DND-41 (cell line): ENCODE measurements around the gene SLC2A9.

Source experiments
- ATAC-seq: fragments of 200-7000 bp; cut with Tn5 transposase; 3 replicates; pipeline ENCODE4 v1.9.1; 2021; ENCODE audit warnings: low read depth; ENCODE audit not compliant: insufficient read depth
- DNase-seq: peaks from one replicate; pipeline ENCODE4 v3.0.0-alpha.2; 2020
- H2AFZ ChIP-seq: 2 replicates; pipeline ENCODE4 v1.6.0; 2012; ENCODE audit warnings: low read depth, low read length
- H3K27ac ChIP-seq: 2 replicates; pipeline ENCODE4 v1.5.1; 2012; ENCODE audit warnings: low read length, inconsistent platforms
- H3K27me3 ChIP-seq: fragments of 200-600 bp; sonication (generic); 2 replicates; pipeline ENCODE4 v1.6.0; 2012; ENCODE audit warnings: low read length, mild to moderate bottlenecking, inconsistent platforms; ENCODE audit not compliant: insufficient read depth, poor library complexity
- H3K36me3 ChIP-seq: 2 replicates; pipeline ENCODE4 v1.5.1; 2012; ENCODE audit warnings: low read length, inconsistent platforms; ENCODE audit not compliant: insufficient read depth
- H3K4me1 ChIP-seq: 2 replicates; pipeline ENCODE4 v1.5.1; 2012; ENCODE audit warnings: mild to moderate bottlenecking, low read length; ENCODE audit not compliant: insufficient read depth
- H3K4me2 ChIP-seq: 2 replicates; pipeline ENCODE4 v1.6.0; 2012; ENCODE audit warnings: mild to moderate bottlenecking, moderate library complexity, low read length, inconsistent platforms; ENCODE audit not compliant: insufficient read depth
- H3K4me3 ChIP-seq, 2 experiments: fragments of 200-600 bp in 1 of 2; shearing (Covaris generic) in 1 of 2; 2 replicates each; pipeline ENCODE4 v1.5.1; 2012 to 2016; ENCODE audit warnings: inconsistent platforms in 2 of 2, low read length in 2 of 2, mild to moderate bottlenecking in 2 of 2, low read depth in 1 of 2, moderate library complexity in 1 of 2
- H3K79me2 ChIP-seq: 2 replicates; pipeline ENCODE4 v1.6.0; 2012; ENCODE audit warnings: low read length, inconsistent platforms; ENCODE audit not compliant: insufficient read depth
- H3K9ac ChIP-seq: 2 replicates; pipeline ENCODE4 v1.6.0; 2012; ENCODE audit warnings: low read depth, mild to moderate bottlenecking, inconsistent platforms, low read length, moderate library complexity
- H3K9me3 ChIP-seq: 2 replicates; pipeline ENCODE4 v1.5.1; 2012; ENCODE audit warnings: low read length, moderate library complexity, mild to moderate bottlenecking, inconsistent platforms; ENCODE audit not compliant: insufficient read depth, severe bottlenecking
- H4K20me1 ChIP-seq: 2 replicates; pipeline ENCODE4 v1.6.0; 2012; ENCODE audit warnings: low read length; ENCODE audit not compliant: insufficient read depth
- CTCF ChIP-seq: IDR thresholded peaks from 2 replicates; pipeline ENCODE4 v1.5.1; 2012; ENCODE audit warnings: borderline replicate concordance, low read length, moderate library complexity, mild to moderate bottlenecking; ENCODE audit not compliant: poor library complexity, severe bottlenecking; ENCODE audit errors: extremely low read depth
- EZH2 ChIP-seq: IDR thresholded peaks from 3 replicates; pipeline ENCODE4 v1.6.1; 2012; ENCODE audit warnings: borderline replicate concordance, low read depth, mild to moderate bottlenecking, moderate library complexity, low read length, inconsistent platforms; ENCODE audit not compliant: severe bottlenecking

SLC2A9 gene

GRCh38 chr4:10032625-10033024, 11.3 kb upstream of the SLC2A9 start:
- no peaks in the 10 kb centered on the region for H3K9me3 ChIP-seq
- no peak overlapping the region for H3K4me2 ChIP-seq
- H3K9ac ChIP-seq, result no peak overlapping the region
- no peaks in the 10 kb centered on the region for H3K79me2 ChIP-seq
- TF ChIP-seq CTCF, result no peak
- TF ChIP-seq EZH2, result no peak
- H3K36me3 ChIP-seq, result no peaks in the 10 kb centered on the region
- no peaks in the 10 kb centered on the region for H4K20me1 ChIP-seq
- H3K4me3 ChIP-seq, result no peak overlapping the region
- peaks cover 2% of the 10 kb centered on the region for H3K27me3 ChIP-seq
- no peak overlapping the region for H3K27ac ChIP-seq
- no peaks in the 10 kb centered on the region for H3K4me1 ChIP-seq
- no peak overlapping the region for H2AFZ ChIP-seq
- ATAC-seq (no peak), DNase-seq (no peak)

GRCh38 chr4:10031668-10032590, 10.6 kb upstream of the SLC2A9 start:
- H3K4me2 ChIP-seq, result no peak overlapping the region
- no peaks in the 10 kb centered on the region for H3K9me3 ChIP-seq
- no peak overlapping the region for H3K9ac ChIP-seq
- peaks cover 2% of the 10 kb centered on the region for H3K27me3 ChIP-seq
- ATAC-seq (no peak), DNase-seq (no peak)
- no peaks in the 10 kb centered on the region for H3K79me2 ChIP-seq
- no peak overlapping the region for H3K4me3 ChIP-seq
- no peaks in the 10 kb centered on the region for H3K4me1 ChIP-seq
- H3K36me3 ChIP-seq, result no peaks in the 10 kb centered on the region
- no peak overlapping the region for H3K27ac ChIP-seq
- H4K20me1 ChIP-seq, result no peaks in the 10 kb centered on the region
- TF ChIP-seq CTCF (no peak), EZH2 (no peak)
- no peak overlapping the region for H2AFZ ChIP-seq

- no peak for DNase-seq
- Histone ChIP-seq H3K27ac (no peak overlapping the region), H3K27me3 (peaks cover 2% of the 10 kb centered on the region), H3K9me3 (no peaks in the 10 kb centered on the region), H3K4me1 (no peaks in the 10 kb centered on the region), H4K20me1 (no peaks in the 10 kb centered on the region), H3K36me3 (no peaks in the 10 kb centered on the region), H3K4me3 (no peak overlapping the region), H3K79me2 (no peaks in the 10 kb centered on the region), H3K4me2 (no peak overlapping the region), H2AFZ (no peak overlapping the region), H3K9ac (no peak overlapping the region)
- no peak for ATAC-seq
- TF ChIP-seq EZH2 (no peak), CTCF (no peak)
These were observed 9.8 kb upstream of the SLC2A9 start for GRCh38 chr4:10030972-10031667.
